Heart left ventricle (tissue), 13 donors: ENCODE measurements around the gene PANK1.

ENCODE experiments used
- CTCF ChIP-seq, 12 donors: fragments of 200-600 bp; sonication (generic) in 4 of 12; IDR thresholded peaks; one replicate each; pipeline versions ENCODE4 v1.5.0 to v1.8.0; 2018 to 2022; ENCODE audit warnings: antibody characterized with exemption in 12 of 12, mild to moderate bottlenecking in 5 of 12
- POLR2A ChIP-seq, 2 donors: fragments of 450-650 bp; IDR thresholded peaks; one replicate each; pipeline ENCODE4 v1.6.1; 2017; ENCODE audit warnings: antibody characterized with exemption in 2 of 2, mild to moderate bottlenecking in 2 of 2, moderate library complexity in 2 of 2
- donor health status: ischemic (EF 13 %, LVEDD 7.1; RV severe dilation, severe dysfunction).
- donor health status: DM: no; HTN: yes; CAD: no.
- donor health status: DM: no; HTN: no; CAD: no.
- donor health status: ischemic (EF 25% LVEDD 6.9; RV normal size, moderate dysfunction).
- donor health status: ischemic (EF 25% LVEDD 5.7; RV mildly dilated, moderate dysfunction).
- donor health status: ischemic (EF 35%, LVEDD 5.7; RV mildly dilated, moderate dysfunction).
- donor health status: nonischemic (EF 11% LVEDD 7.7; RV severe dilation, severe dysfunction).
- donor health status: DM: yes; HTN: yes; CAD: no.
- donor health status: PGD.
- donor health status: ischemic (EF 29% LVEDD 5.4; RV normal size, mild dysfunction).
- donor health status: nonischemic (EF 23%, LVEDD 6.1; RV moderate dilation, normal function).

- TF ChIP-seq POLR2A (IDR thresholded peaks at IDR 0.05): no peak
- no peak for TF ChIP-seq CTCF (IDR thresholded peaks at IDR 0.05)
Observed at GRCh38 chr10:89627830-89628229, 17.2 kb downstream of the PANK1 start.
